ENCODE data around the gene CLSTN1. TPM values are rescaled to one million over a fixed set of nuclear protein-coding genes. Genes with fewer than 3 reads are reported as not detected.

Gene CLSTN1
- total and polyA plus RNA-seq, 2 donors (not counting 1 experiment from before 2014, with no cell fraction given) = 34.9 to 81.4 TPM

- H3K36me3 ChIP-seq (replicated peaks in 1 of 2; ENCODE audit: control extremely low read depth in 1 of 2, control insufficient read depth in 1 of 2, extremely low read depth in 1 of 2, insufficient read depth in 2 of 2, low read length in 1 of 2) = peaks cover 7 to 35% of the 10 kb centered on the region in 2 experiments
- WGBS (ENCODE audit: insufficient coverage) = 73% methylated on average over 9 of the region's 14 CpGs
- peaks cover 96% of the 10 kb centered on the region for H3K79me2 ChIP-seq (ENCODE audit: control insufficient read depth, insufficient read depth, low read length)
- Mint-ChIP-seq H3K27me3 (no peaks in the 10 kb centered on the region), H3K9me3 (ENCODE audit: insufficient read depth) (no peaks in the 10 kb centered on the region), H3K4me3 (peak overlapping the region; percentile 85), H3K27ac (peak overlapping the region; percentile 87), H3K4me1 (peaks cover 63% of the 10 kb centered on the region)
- CTCF ChIA-PET = interaction anchor here (0.9 to 11.4 kb wide), 6 partner anchors 8 to 73 kb away, joined by 3 to 119 read pairs (median 4); partner anchors contain the start of gene PIK3CD
- peaks cover 59 to 66% of the 10 kb centered on the region in 2 donors for H3K4me1 ChIP-seq (ENCODE audit: control insufficient read depth in 2 of 2, insufficient read depth in 2 of 2, low read length in 2 of 2)
- H2AFZ ChIP-seq (ENCODE audit: insufficient read depth, low read depth, low read length, poor library complexity, severe bottlenecking) = no peak overlapping the region
- TF ChIP-seq EZH2 (IDR thresholded peaks at IDR 0.05; ENCODE audit: borderline replicate concordance, insufficient read depth, low read depth, low read length, poor library complexity, severe bottlenecking) = no peak
- TF ChIP-seq CTCF (IDR thresholded peaks at IDR 0.05) = no peak
- ATAC-seq (ENCODE audit: low read depth) (no peak), DNase-seq (no peak)
- peaks cover 98% of the 10 kb centered on the region for H4K20me1 ChIP-seq (ENCODE audit: control insufficient read depth, insufficient read depth, low read length, poor library complexity, severe bottlenecking)
- intact Hi-C loops (cut with micrococcal nuclease) = no loop called here
- H3K9me3 ChIP-seq (ENCODE audit: control extremely low read depth in 1 of 3, control insufficient read depth in 2 of 3, insufficient read depth in 1 of 3, low read length in 2 of 3) = no peaks in the 10 kb centered on the region
- POLR2A ChIA-PET = interaction anchor here (1.6 to 4.6 kb wide), 3 partner anchors 35 to 62 kb away, joined by 5 to 51 read pairs (median 13); no protein-coding TSS in a partner anchor
- H3K4me3 ChIP-seq (ENCODE audit: control extremely low read depth in 1 of 5, extremely low read depth in 1 of 5, insufficient read depth in 1 of 5, low read depth in 2 of 5, low read length in 4 of 5) = peak overlapping the region; percentile 34 to 68 (median 59)
- peak overlapping the region; percentile 73 for H3K9ac ChIP-seq (ENCODE audit: low read length)
- H3K27ac ChIP-seq (ENCODE audit: low read length in 2 of 2) = peak overlapping the region in 1 of 2 donors; percentile 63
- H3K27me3 ChIP-seq (replicated peaks in 1 of 4; ENCODE audit: control extremely low read depth in 1 of 4, control insufficient read depth in 3 of 4, insufficient read depth in 4 of 4, low read length in 3 of 4) = no peaks in the 10 kb centered on the region
- peak overlapping the region; percentile 97 for H3K4me2 ChIP-seq (replicated peaks; ENCODE audit: low read depth, low read length, poor library complexity, severe bottlenecking)
Observed at GRCh38 chr1:9688599-9688998, 135.2 kb downstream of the CLSTN1 start.

GRCh38 chr1:9687874-9688582 is 135.7 kb downstream of the CLSTN1 start:
- peak overlapping the region in 4 of 5 experiments; percentile 40 to 68 (median 56) for H3K4me3 ChIP-seq (ENCODE audit: control extremely low read depth in 1 of 5, extremely low read depth in 1 of 5, insufficient read depth in 1 of 5, low read depth in 2 of 5, low read length in 4 of 5)
- no peaks in the 10 kb centered on the region for H3K9me3 Mint-ChIP-seq (ENCODE audit: insufficient read depth)
- WGBS (ENCODE audit: insufficient coverage) = 27% methylated on average over 26 of the region's 34 CpGs
- CTCF ChIA-PET = interaction anchor here (0.9 to 11.4 kb wide), 5 partner anchors 9 to 73 kb away, joined by 3 to 119 read pairs (median 5); partner anchors contain the start of gene PIK3CD
- H3K79me2 ChIP-seq (ENCODE audit: control insufficient read depth, insufficient read depth, low read length) = peaks cover 96% of the 10 kb centered on the region
- H3K9ac ChIP-seq (ENCODE audit: low read length) = peak overlapping the region; percentile 73
- no peaks in the 10 kb centered on the region for H3K27me3 Mint-ChIP-seq
- H3K4me1 Mint-ChIP-seq = peaks cover 65% of the 10 kb centered on the region
- peak overlapping the region; percentile 85 for H3K4me3 Mint-ChIP-seq
- H3K27ac Mint-ChIP-seq = peak overlapping the region; percentile 87
- H3K4me1 ChIP-seq (ENCODE audit: control insufficient read depth in 2 of 2, insufficient read depth in 2 of 2, low read length in 2 of 2) = peaks cover 59 to 69% of the 10 kb centered on the region in 2 donors
- peak overlapping the region; percentile 19 to 63 for H3K27ac ChIP-seq (ENCODE audit: low read length in 2 of 2)
- intact Hi-C loops (cut with micrococcal nuclease) = loop anchor here (2.0 kb wide), 2 partner anchors 29 to 99 kb away; partner anchors contain the start of gene TMEM201
- POLR2A ChIA-PET = interaction anchor here (1.6 to 4.6 kb wide), 3 partner anchors 34 to 62 kb away, joined by 5 to 51 read pairs (median 13); no protein-coding TSS in a partner anchor
- peak; percentile 23 for DNase-seq
- H3K27me3 ChIP-seq (replicated peaks in 1 of 4; ENCODE audit: control extremely low read depth in 1 of 4, control insufficient read depth in 3 of 4, insufficient read depth in 4 of 4, low read length in 3 of 4) = no peaks in the 10 kb centered on the region
- no peak for ATAC-seq (ENCODE audit: low read depth)
- no peak overlapping the region for H2AFZ ChIP-seq (ENCODE audit: insufficient read depth, low read depth, low read length, poor library complexity, severe bottlenecking)
- peaks cover 7 to 33% of the 10 kb centered on the region in 2 experiments for H3K36me3 ChIP-seq (replicated peaks in 1 of 2; ENCODE audit: control extremely low read depth in 1 of 2, control insufficient read depth in 1 of 2, extremely low read depth in 1 of 2, insufficient read depth in 2 of 2, low read length in 1 of 2)
- H3K4me2 ChIP-seq (replicated peaks; ENCODE audit: low read depth, low read length, poor library complexity, severe bottlenecking) = peak overlapping the region; percentile 97
- TF ChIP-seq EZH2 (IDR thresholded peaks at IDR 0.05; ENCODE audit: borderline replicate concordance, insufficient read depth, low read depth, low read length, poor library complexity, severe bottlenecking) (no peak), CTCF (IDR thresholded peaks at IDR 0.05) (no peak)
- no peaks in the 10 kb centered on the region for H3K9me3 ChIP-seq (ENCODE audit: control extremely low read depth in 1 of 3, control insufficient read depth in 2 of 3, insufficient read depth in 1 of 3, low read length in 2 of 3)
- peaks cover 96% of the 10 kb centered on the region for H4K20me1 ChIP-seq (ENCODE audit: control insufficient read depth, insufficient read depth, low read length, poor library complexity, severe bottlenecking)

All from B cell (primary cell).